Activated CD8-positive, alpha-beta memory T cell treated with anti-CD3 and anti-CD28 coated beads for 24 hours (primary cell): ENCODE results near the gene EVX1.

Experiments
- DNase-seq: peaks from one replicate; pipeline ENCODE4 v3.0.0-alpha.2; 2020

The EVX1 gene

DNA sequence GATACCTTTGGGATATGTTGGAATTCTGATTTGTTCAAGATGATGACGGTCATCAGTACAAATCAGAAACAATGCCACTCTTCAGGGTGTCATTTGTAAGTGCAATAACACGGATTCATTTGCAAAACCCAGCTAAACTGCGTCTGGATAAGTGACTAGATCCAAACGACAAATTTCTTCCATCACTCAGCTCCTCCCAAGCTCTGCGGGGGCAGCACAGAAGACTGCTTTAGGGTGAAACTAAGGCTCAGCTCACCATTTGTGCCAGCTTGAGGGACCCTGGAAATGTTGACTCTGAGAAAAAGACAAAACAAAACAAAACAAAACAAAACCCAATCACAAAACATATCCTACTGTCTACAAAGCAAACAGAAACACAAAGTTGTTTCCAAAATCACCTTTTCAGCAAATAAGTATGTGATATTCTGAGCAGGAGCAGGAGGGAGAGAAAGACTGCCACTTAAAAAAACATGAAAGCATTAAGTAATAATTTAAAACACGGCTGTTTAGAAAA lies 8.0 kb downstream of the EVX1 start:
- no peak for DNase-seq

DNA sequence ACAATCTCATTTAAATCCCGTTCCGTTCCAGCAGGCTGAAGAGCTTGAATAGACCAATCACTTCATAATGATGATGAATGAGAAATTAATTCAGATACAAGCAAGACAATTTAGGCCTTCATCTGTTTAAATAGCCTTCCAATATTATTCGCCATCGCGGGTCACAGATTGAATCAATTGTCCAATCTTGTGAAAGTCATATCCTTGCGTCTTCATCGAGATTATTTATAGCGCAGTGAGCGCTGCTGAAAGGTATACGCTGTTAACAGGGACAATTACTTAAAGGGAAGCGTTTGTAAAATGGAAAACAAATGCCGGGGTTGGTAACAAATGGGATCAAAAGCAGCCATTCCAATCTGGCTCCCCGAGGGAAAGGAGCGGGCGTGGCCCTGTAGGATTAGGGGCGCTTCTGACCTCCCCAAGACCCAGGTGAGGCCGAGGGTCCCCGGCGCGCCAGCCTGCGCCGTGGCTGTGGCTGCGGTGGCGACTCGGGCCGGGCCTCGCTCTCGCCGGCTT lies 8.6 kb downstream of the EVX1 start:
- no peak for DNase-seq

DNA sequence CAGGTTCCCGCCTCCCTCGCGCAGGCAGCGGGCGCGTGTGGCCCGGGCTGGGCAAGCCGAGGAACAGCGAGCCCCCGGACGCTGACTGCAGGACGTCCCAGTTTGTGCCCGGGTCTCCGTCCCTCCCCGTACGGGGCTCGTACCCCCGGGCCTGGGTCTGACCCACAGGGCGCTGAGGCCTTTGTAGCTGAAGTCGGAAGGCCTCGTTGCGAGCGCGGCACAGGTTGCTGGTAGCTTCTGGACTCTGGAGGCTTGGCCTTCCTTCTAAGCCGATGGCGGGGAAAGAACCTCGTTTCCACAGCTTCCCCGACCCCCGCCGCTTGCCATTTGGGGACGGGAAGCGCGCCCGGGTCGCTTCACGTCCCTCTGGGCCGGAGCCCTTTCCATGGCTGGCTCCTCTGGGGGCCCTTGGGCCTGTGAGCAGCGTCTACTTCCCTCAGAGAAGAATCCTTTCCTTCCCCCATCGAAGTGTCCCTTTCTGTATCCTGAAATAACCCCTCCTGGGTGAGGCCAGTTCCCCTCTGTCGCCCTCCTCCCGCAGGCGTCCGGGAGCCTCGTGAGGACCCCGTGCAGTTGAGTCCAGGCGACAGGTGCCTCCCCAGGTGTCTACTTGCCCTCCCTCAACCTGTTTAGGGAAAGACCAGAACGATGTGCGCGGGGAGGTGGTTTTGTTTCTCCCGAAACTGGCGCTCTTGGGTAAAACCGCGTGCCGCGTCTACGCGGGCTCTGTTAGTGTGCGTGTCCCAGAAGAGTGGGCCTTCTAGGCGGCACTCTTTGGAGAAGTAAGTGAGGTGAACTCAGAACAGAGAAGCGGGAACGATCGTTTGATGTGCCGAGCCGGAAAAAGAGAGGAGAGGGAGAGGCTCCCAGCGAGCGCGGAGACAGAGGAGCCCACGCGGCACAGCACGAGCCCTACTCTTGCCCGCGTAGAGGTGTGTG lies 9.3 kb downstream of the EVX1 start:
- DNase-seq: no peak

DNA sequence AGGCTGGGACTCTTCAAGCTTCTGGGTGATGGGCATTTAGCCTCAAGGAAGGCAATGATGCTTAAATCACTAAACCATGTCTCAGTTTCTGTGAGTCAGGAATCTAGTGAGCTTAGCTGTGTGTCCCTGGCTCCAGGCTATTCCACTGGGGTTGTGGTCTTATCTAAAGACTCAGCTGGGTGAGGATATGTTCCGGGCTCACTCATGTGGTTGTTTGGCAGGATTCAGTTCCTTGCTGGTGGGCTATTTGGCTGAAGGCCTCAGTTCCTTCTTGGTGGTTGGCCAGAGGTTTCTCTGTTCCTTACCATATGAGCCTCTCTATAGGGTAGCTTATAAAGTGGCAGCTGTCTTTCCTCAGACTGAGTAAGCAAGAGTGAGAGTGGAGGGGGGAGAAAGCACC lies 12.0 kb downstream of the EVX1 start:
- no peak for DNase-seq

DNA sequence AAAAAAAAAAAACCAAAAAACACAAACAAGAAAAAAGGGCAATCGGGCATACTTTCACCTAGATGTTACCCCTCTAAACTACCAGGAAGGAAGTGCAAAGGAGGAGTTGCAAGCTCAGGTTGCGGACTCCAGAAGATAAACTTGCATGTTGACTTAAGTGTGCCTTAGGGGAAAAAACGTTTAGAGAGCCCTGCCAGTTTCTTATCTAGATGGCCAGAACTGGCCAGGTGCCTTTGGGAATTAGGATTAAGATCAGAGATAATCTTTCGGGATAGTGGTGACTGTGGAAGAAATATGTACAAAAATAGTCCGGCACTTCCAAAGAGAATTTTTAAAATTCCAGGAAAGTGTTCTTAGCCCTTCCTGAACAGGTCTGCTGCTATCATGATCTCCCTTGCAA lies 17.6 kb downstream of the EVX1 start:
- DNase-seq: no peak

DNA sequence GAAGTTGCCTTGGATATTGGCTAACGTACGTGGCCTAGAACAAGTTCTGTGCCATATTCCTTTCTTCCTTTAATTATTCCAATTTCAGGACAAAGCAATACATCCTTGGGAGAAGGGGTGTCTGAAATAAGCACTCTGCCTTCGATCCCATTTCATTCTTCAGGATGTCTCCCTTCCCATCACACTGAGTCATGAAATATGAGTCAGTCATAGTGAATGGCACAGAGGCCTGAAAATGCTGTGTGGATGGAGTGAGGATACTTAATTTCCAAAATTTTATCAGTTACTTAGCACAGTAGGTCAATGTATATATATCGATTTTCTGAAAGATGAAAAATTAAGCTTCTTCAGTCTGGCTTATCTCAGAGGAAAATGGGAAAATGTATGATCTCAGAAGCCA lies 19.5 kb downstream of the EVX1 start:
- DNase-seq: no peak

DNA sequence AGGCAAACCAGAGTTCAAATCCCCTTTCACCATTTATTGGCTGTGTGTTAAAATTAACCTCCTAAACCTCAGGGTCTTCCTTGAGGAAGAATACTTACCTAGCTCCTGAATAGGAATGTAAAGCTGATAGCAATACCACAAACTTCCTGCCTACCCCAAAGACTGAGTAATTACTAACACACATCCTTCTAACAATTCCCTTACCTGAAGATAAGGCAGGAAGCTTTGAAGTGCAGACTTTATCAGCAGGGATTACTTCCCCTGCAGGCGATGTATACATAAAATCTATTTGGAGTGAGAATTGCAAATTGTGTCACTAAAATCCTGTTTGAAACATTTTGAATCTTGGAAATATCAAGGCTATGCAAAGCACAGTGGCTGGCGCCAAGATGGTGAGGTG lies 21.2 kb downstream of the EVX1 start:
- DNase-seq: no peak

DNA sequence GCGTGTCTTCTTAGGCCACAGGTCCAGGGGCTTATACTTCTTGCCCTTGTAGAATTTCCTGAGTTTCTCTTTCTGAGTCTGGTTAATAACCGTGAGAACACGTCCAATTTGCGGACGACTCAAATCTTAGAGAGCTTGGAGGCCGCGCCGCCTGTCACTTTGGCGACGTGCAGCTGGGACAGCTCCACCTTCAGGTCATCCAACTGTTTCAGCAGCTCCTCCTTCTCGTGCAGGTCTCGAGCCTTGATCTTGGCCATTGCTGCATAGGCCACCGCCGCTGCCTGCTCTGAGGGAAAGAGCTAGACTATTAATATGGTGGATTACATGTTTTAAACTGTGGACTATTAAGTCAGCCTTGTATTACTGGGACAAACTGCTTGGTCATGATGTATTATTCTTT lies 26.9 kb downstream of the EVX1 start:
- DNase-seq: no peak

DNA sequence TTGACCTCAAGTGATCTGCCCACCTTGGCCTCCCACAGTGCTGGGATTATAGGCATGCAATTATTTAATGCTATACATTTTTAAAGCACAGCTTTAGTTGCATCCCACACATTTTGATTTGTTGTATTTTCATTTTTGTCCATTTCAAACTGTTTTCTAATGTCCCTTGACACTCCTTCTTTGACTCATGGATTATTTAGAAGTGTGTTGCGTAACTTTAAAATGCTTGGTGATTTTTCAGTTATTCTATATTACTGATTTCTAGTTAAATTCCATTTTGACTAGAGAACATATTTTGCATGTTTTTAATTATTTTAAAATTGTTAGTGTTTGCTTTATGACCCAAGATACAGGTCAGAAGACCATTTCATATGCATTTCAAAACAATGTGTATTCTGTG lies 28.8 kb downstream of the EVX1 start:
- no peak for DNase-seq

DNA sequence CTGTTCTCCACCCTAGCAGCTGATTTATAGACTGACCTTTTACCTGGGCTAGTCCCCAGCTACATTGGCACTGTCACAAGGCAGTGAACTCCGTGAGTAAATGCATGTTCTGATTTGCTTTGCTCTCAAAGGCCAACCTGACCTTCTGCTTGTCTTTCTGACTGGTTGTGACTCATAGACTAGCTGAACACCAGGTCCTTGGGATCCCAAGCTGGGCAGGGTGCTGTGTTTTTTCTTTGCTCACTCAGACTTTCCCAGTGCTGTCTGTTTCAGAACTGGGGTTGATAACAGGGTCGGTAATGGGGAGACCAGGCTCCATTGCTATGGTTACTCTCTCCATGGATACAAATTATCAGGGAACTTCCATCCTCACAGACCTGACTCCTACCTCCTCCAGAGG lies 35.0 kb downstream of the EVX1 start:
- DNase-seq: no peak

DNA sequence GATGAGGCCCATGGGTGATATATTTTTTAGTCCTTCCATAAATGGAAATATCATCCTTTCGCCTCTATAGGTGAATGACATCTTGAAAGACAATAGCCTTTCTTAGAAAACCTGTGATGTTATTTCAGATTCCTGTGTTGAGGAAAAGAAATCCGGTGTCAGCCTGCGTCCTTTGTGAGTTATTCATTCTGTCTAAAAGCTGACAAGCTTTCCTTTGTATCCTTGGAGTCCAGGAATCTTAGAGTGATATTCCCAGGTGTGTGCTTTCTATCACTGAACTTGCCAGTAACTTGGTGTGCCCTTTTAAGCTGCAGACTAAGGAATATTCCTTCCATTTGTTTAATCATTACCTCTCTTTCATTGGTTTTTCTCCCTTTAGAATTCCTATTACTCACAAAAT lies 41.0 kb downstream of the EVX1 start:
- DNase-seq: no peak

DNA sequence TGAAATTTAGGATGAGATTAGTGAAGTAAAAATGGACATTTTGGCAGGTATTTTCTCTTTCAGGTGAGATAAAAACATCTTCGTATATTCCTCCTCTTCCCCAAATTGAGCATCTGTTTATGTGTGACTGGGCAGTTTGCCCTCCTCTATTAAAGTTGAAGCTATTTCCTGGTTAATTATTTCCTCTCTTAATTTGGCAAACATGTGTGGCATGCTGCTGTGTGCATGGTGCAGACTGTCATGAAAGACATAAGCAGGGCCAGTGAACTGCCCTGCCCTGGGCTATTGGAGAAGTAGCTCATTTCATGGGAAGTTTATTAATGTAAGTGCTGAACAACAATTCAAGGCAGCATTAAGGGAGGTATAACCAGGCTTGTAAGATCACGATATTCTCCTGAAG lies 52.6 kb downstream of the EVX1 start:
- no peak for DNase-seq

DNA sequence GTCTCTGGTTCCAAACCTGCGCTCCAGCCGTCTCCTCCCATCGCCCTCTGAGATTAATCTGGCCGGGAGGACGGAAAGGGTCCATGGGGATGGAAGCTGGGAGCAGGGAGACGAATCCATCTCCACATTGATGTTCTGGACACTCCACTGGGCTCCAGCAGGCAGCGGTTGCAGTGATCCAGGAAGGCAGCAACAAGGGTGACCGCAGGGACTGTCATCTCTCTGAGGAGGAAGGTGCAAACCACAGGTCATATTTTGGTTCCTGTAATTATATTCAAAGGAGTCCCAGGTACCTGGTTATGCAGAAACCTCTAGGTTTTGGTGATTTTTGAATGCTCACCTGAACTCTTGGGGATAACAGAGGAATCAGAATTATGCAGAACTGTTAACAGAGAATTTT lies 54.8 kb downstream of the EVX1 start:
- DNase-seq: no peak
